CD4-positive, alpha-beta memory T cell (primary cell): ENCODE measurements around the gene NCKIPSD. TPM values are rescaled to one million over a fixed set of nuclear protein-coding genes. Genes with fewer than 3 reads are reported as not detected.

Experiments used
- CTCF ChIA-PET: fragments of 350-600 bp; sonication (Branson Sonifier 250); formaldehyde crosslinking; loops from one replicate; lab custom pipeline; 2021; ENCODE audit warnings: inconsistent platforms; ENCODE audit not compliant: partially characterized antibody; lab: Charles Lee
- POLR2A ChIA-PET: fragments of 350-600 bp; sonication (Branson Sonifier 250); formaldehyde crosslinking; loops from one replicate; lab custom pipeline; 2021; ENCODE audit not compliant: partially characterized antibody; lab: Charles Lee
- DNase-seq, 5 donors: peaks; one replicate each; pipeline versions ENCODE4 v3.0.0 to v3.0.0-alpha.2; 2020 to 2022; ENCODE audit warnings: mixed read lengths in 1 of 5
- H3K27ac ChIP-seq: one replicate; pipeline ENCODE4 v1.7.0; 2013; ENCODE audit warnings: low read depth, low read length
- H3K27me3 ChIP-seq: 2 replicates; pipeline ENCODE4 v1.7.0; 2013; ENCODE audit warnings: mild to moderate bottlenecking, low read length, moderate library complexity; ENCODE audit not compliant: insufficient read depth
- H3K36me3 ChIP-seq: 2 replicates; pipeline ENCODE4 v1.7.0; 2013; ENCODE audit warnings: mild to moderate bottlenecking, low read length, moderate library complexity; ENCODE audit not compliant: insufficient read depth
- H3K4me1 ChIP-seq: 2 replicates; pipeline ENCODE4 v1.7.0; 2013; ENCODE audit warnings: mild to moderate bottlenecking, low read length, moderate library complexity; ENCODE audit not compliant: insufficient read depth
- H3K4me3 ChIP-seq, 2 donors: one replicate each; pipeline ENCODE4 v1.7.0; 2013; ENCODE audit warnings: low read length in 2 of 2, mild to moderate bottlenecking in 1 of 2
- H3K9me3 ChIP-seq, 2 donors: one replicate each; pipeline ENCODE4 v1.7.0; 2013; ENCODE audit warnings: low read length in 2 of 2, control low read depth in 1 of 2; ENCODE audit not compliant: control insufficient read depth in 1 of 2
- H3K27ac Mint-ChIP-seq, 7 donors: one replicate each; pipeline ENCODE4 v1.8.0; 2020 to 2021; ENCODE audit warnings: mixed read lengths in 7 of 7, mild to moderate bottlenecking in 6 of 7, inconsistent platforms in 3 of 7, moderate library complexity in 3 of 7
- H3K27me3 Mint-ChIP-seq, 2 donors: one replicate each; pipeline ENCODE4 v1.8.0; 2020 to 2021; ENCODE audit warnings: mixed read lengths in 2 of 2
- H3K36me3 Mint-ChIP-seq, 2 donors: one replicate each; pipeline ENCODE4 v1.8.0; 2020 to 2021; ENCODE audit warnings: mixed read lengths in 2 of 2, inconsistent platforms in 1 of 2, mild to moderate bottlenecking in 1 of 2
- H3K4me1 Mint-ChIP-seq, 4 donors: one replicate each; pipeline ENCODE4 v1.8.0; 2020 to 2021; ENCODE audit warnings: mixed read lengths in 4 of 4, mild to moderate bottlenecking in 1 of 4
- H3K4me3 Mint-ChIP-seq, 8 donors: one replicate each; pipeline ENCODE4 v1.8.0; 2020 to 2021; ENCODE audit warnings: mixed read lengths in 8 of 8, mild to moderate bottlenecking in 7 of 8, moderate library complexity in 6 of 8, inconsistent platforms in 3 of 8
- H3K9me3 Mint-ChIP-seq, 8 donors: one replicate each; pipeline ENCODE4 v1.8.0; 2020 to 2021; ENCODE audit warnings: mixed read lengths in 8 of 8, mild to moderate bottlenecking in 5 of 8, inconsistent platforms in 3 of 8, moderate library complexity in 1 of 8
- intact Hi-C: fragments of 100-400 bp; cut with micrococcal nuclease; formaldehyde crosslinking; loops from one replicate; pipeline ENCODE4 v1.15.1; 2023
- polyA plus RNA-seq, 2 donors: library from polyadenylated mRNA; unstranded; fragments of 300-500 nt; fragmentation: Illumina TruSeq; gene quantifications; one replicate each; pipeline ENCODE4 v1.2.3, GENCODE V29; 2021
- total RNA-seq, 2 experiments: library from RNA; stranded (reverse); gene quantifications; one replicate each; pipeline ENCODE4 v1.2.3, GENCODE V29; 2021

The NCKIPSD gene
- total and polyA plus RNA-seq, 4 experiments from 2014 or later = 8.3 to 21.7 (median 18.1) TPM

DNA sequence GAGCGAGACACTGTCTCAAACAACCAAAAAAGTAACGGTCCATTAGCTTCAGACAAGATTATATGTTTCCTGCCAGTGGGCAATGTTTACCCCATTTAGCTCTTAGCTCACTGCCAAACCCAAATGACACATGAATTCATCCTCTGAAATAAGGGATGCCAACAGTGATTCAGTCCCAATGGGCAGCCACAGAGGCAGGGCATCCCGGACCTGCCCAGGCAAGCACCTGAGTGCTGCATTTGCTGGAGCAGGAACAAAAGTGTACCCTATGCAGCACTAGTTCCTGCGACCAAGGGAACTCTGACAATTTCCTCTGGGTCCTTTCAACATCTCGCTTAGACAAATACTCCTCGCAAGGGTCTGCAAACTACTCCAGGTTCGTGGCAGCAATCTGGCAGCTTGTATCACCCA is 23.3 kb upstream of the NCKIPSD start:
- Mint-ChIP-seq H3K27ac (peak overlapping the region in 5 of 7 donors; percentile 11 to 80 (median 79)), H3K4me1 (peaks cover 34 to 70% (median 43%) of the 10 kb centered on the region in 4 donors), H3K36me3 (peaks cover 23 to 54% of the 10 kb centered on the region in 2 donors), H3K9me3 (no peaks in the 10 kb centered on the region), H3K27me3 (no peaks in the 10 kb centered on the region), H3K4me3 (peak overlapping the region in 3 of 8 donors; percentile 29 to 47 (median 43))
- Histone ChIP-seq H3K4me3 (no peak overlapping the region), H3K27ac (no peak overlapping the region), H3K27me3 (no peaks in the 10 kb centered on the region), H3K4me1 (peaks cover 63% of the 10 kb centered on the region), H3K36me3 (peaks cover 23% of the 10 kb centered on the region), H3K9me3 (no peaks in the 10 kb centered on the region)
- ChIA-PET POLR2A (interaction anchor here (1.7 to 2.5 kb wide), 2 partner anchors 8 to 26 kb away, joined by 4 to 13 read pairs; partner anchors contain the start of gene IP6K2), CTCF (interaction anchor here (0.7 to 2.0 kb wide), 2 partner anchors 8 to 28 kb away, joined by 3 to 4 read pairs; partner anchors contain the start of gene IP6K2)
- DNase-seq = no peak
- intact Hi-C loops = no loop called here

DNA sequence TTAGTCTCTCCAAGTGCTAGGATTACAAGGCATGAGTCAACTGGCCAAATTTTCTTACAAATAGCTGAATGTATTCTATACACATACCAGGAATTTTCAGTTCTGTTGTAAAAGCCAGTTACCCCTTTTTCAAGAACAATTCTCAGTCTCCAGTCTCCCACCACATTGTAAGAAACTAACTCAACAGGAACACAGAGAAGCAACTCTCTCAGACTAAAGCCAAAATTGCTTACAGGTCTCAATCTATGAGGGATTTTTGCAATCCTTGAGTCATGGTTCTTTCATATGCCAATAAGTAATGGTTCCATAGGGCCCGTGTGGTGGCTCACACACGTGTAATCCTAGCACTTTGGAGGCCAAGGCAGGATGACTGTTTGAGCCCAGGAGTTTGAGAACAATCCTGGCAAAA is 22.8 kb upstream of the NCKIPSD start:
- Histone ChIP-seq H3K4me3 (no peak overlapping the region), H3K4me1 (peaks cover 59% of the 10 kb centered on the region), H3K27me3 (no peaks in the 10 kb centered on the region), H3K36me3 (peaks cover 23% of the 10 kb centered on the region), H3K9me3 (no peaks in the 10 kb centered on the region), H3K27ac (no peak overlapping the region)
- no peak for DNase-seq
- H3K27ac Mint-ChIP-seq = peak overlapping the region in 5 of 7 donors; percentile 31 to 80 (median 65)
- no peaks in the 10 kb centered on the region for H3K27me3 Mint-ChIP-seq
- intact Hi-C loops = no loop called here
- ChIA-PET POLR2A (interaction anchor here (1.7 to 2.5 kb wide), 2 partner anchors 8 to 27 kb away, joined by 4 to 13 read pairs; partner anchors contain the start of gene IP6K2), CTCF (interaction anchor here (0.6 to 2.0 kb wide), 2 partner anchors 8 to 1115 kb away, joined by 3 to 4 read pairs; partner anchors contain the start of gene IP6K2)
- H3K4me3 Mint-ChIP-seq = peak overlapping the region in 4 of 8 donors; percentile 29 to 47 (median 37)
- peaks cover 23 to 54% of the 10 kb centered on the region in 2 donors for H3K36me3 Mint-ChIP-seq
- H3K9me3 Mint-ChIP-seq = no peaks in the 10 kb centered on the region
- peaks cover 36 to 72% (median 44%) of the 10 kb centered on the region in 4 donors for H3K4me1 Mint-ChIP-seq

DNA sequence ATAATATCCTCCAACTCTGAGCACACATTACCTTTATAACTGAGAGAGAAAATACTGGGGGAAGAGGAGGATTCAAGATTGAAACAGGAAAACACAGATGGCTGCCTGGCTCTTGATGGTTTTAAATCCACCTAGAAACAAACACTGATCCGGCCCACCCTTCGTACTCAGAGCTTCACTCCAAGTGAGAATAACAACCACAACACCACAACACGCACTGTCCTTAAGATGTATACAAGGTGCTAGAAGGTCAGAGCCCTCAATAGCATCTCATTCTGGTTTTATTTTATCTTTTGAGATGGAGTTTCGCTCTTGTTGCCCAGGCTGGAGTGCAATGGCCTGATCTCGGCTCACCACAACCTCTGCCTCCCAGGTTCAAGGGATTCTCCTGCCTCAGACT is 21.4 kb upstream of the NCKIPSD start:
- Histone ChIP-seq H3K4me3 (no peak overlapping the region), H3K36me3 (peaks cover 29% of the 10 kb centered on the region), H3K27me3 (no peaks in the 10 kb centered on the region), H3K4me1 (peaks cover 58% of the 10 kb centered on the region), H3K27ac (no peak overlapping the region), H3K9me3 (no peaks in the 10 kb centered on the region)
- Mint-ChIP-seq H3K9me3 (no peaks in the 10 kb centered on the region), H3K27ac (peak overlapping the region in 3 of 7 donors; percentile 0 to 78 (median 19)), H3K4me3 (peak overlapping the region in 1 of 8 donors; percentile 13), H3K27me3 (no peaks in the 10 kb centered on the region), H3K4me1 (peaks cover 43 to 71% (median 49%) of the 10 kb centered on the region in 4 donors), H3K36me3 (peaks cover 24 to 57% of the 10 kb centered on the region in 2 donors)
- no peak for DNase-seq
- intact Hi-C loops = no loop called here
- CTCF ChIA-PET = interaction anchor here (1.0 to 2.4 kb wide), 4 partner anchors 9 to 33 kb away, joined by 3 to 5 read pairs (median 4); partner anchors contain the start of genes IP6K2 and NCKIPSD
- POLR2A ChIA-PET = interaction anchor here (1.0 to 2.5 kb wide), 3 partner anchors 8 to 11 kb away, joined by 3 to 13 read pairs (median 5); partner anchors contain the start of gene IP6K2

DNA sequence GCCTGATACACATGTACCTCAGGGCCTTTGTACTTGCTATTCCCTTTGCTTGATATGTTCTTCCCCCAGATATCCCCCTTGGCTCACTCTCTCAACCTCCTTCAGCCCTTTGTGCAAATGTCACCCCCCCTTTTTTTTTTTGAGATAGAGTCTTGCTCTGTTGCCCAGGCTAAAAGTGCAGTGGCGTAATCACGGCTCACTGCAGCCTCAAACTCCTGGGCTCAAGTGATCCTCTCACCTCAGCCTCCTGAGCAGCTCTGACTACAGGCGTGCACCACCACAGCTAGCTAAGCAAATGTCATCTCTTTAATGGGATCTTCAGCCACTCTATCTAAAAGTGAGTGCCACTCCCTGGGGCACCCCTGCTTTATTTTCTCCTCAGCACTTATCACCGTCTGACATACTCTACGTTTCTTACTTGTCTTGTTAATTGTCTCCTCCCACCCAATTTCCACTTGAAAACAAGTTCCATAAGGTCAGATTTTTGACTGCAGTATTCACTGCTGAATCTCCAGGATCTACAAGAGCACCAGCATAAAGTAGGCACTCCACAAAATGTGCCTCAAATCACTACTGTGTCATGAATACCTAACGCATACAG is 16.7 kb upstream of the NCKIPSD start:
- Mint-ChIP-seq H3K4me1 (peaks cover 27 to 52% (median 37%) of the 10 kb centered on the region in 4 donors), H3K27ac (peak overlapping the region in 4 of 7 donors; percentile 0 to 55 (median 8))

DNA sequence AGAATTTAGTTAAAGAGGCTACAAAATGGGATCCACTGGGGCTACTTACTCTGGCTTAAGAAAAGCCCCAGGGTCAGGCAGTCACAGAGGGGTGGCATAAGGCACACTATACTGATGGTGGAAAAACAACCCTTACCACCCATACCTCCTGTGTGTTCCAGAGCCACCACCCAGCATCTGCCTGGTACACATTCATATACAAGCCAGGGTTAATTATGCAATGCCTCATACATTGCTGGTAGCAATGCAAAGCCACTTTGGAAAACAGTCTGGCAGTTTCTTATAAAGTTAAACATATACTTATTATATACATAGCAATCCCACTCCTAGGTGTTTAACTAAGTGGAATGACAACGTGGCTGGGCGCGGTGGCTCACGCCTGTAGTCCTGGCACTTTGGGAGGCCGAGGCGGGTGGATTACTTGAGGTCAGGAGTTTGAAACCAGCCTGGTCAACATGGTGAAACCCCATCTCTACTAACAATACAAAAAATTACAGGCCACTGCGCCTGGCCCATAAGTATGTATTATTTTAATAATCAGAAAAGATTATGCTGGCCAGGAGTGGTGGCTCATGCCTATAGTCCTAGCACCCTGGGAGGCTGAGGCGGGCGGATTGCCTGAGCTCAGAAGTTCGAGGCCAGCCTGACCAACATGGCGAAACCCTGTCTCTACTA is 15.2 kb upstream of the NCKIPSD start:
- Mint-ChIP-seq H3K9me3 (no peaks in the 10 kb centered on the region), H3K36me3 (peaks cover 7 to 39% of the 10 kb centered on the region in 2 donors), H3K4me1 (peaks cover 29 to 49% (median 36%) of the 10 kb centered on the region in 4 donors), H3K27ac (peak overlapping the region in 3 of 7 donors; percentile 22 to 54 (median 29)), H3K4me3 (no peak overlapping the region), H3K27me3 (no peaks in the 10 kb centered on the region)
- Histone ChIP-seq H3K9me3 (no peaks in the 10 kb centered on the region), H3K27ac (no peak overlapping the region), H3K4me3 (no peak overlapping the region), H3K27me3 (no peaks in the 10 kb centered on the region), H3K36me3 (peaks cover 25% of the 10 kb centered on the region), H3K4me1 (peaks cover 33% of the 10 kb centered on the region)
- POLR2A ChIA-PET = no interaction called here
- CTCF ChIA-PET = interaction anchor here (0.9 to 1.4 kb wide), 2 partner anchors 9 to 37 kb away, joined by 4 to 7 read pairs; no protein-coding TSS in a partner anchor
- intact Hi-C loops = no loop called here
- no peak for DNase-seq

More for the DNA sequence above, 16.7 kb upstream of the NCKIPSD start:
- Mint-ChIP-seq H3K4me3 (no peak overlapping the region), H3K36me3 (peaks cover 10 to 43% of the 10 kb centered on the region in 2 donors), H3K27me3 (no peaks in the 10 kb centered on the region), H3K9me3 (no peaks in the 10 kb centered on the region)
- Histone ChIP-seq H3K27me3 (no peaks in the 10 kb centered on the region), H3K4me1 (peaks cover 40% of the 10 kb centered on the region), H3K9me3 (no peaks in the 10 kb centered on the region), H3K4me3 (no peak overlapping the region), H3K27ac (no peak overlapping the region), H3K36me3 (peaks cover 25% of the 10 kb centered on the region)
- intact Hi-C loops = loop anchor here (2.0 kb wide), 1 partner anchor 14 kb away; the partner anchor contains the start of gene IP6K2
- POLR2A ChIA-PET = no interaction called here
- DNase-seq = no peak
- CTCF ChIA-PET = no interaction called here

DNA sequence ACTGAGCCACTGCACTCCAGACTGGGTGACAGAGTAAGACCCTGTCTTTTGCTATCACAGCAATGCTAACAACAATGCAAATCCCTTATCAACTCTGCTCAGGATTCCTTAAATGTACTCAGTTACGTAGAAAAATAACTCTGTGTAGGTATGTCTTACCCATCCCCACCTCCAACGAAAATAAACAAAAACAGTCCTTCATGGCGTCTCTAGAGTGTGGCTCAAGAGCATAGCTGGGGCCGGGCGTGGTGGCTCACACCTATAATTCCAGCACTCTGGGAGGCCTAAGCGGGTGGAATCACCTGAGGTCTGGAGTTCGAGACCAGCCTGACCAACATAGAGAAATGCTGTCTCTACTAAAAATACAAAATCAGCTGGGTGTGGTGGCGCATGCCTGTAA is 13.2 kb upstream of the NCKIPSD start:
- Histone ChIP-seq H3K4me1 (peaks cover 27% of the 10 kb centered on the region), H3K27ac (no peak overlapping the region), H3K36me3 (peaks cover 40% of the 10 kb centered on the region), H3K9me3 (no peaks in the 10 kb centered on the region), H3K4me3 (no peak overlapping the region), H3K27me3 (no peaks in the 10 kb centered on the region)
- H3K9me3 Mint-ChIP-seq = no peaks in the 10 kb centered on the region
- peaks cover 11 to 44% of the 10 kb centered on the region in 2 donors for H3K36me3 Mint-ChIP-seq
- H3K4me1 Mint-ChIP-seq = peaks cover 24 to 41% (median 33%) of the 10 kb centered on the region in 4 donors
- no peaks in the 10 kb centered on the region for H3K27me3 Mint-ChIP-seq
- no peak overlapping the region for H3K4me3 Mint-ChIP-seq
- no peak overlapping the region for H3K27ac Mint-ChIP-seq
- DNase-seq = no peak
- ChIA-PET POLR2A (interaction anchor here (1.7 kb wide), 1 partner anchor 9 kb away, joined by 3 read pairs; no protein-coding TSS in a partner anchor), CTCF (interaction anchor here (0.8 to 2.7 kb wide), 2 partner anchors 11 to 13 kb away, joined by 3 to 5 read pairs; no protein-coding TSS in a partner anchor)
- intact Hi-C loops = no loop called here
